Measurements from ENCODE around the gene ELOA. TPM values are rescaled to one million over a fixed set of nuclear protein-coding genes. Genes with fewer than 3 reads are reported as not detected.
A peak's percentile ranks its signal among the peaks of the same experiment; 100 is the strongest.

Gene ELOA
- total RNA-seq, 3 donors from 2014 or later (not counting 1 experiment from before 2014, with no cell fraction given), result 28.7 to 48.2 (median 36.9) TPM

- intact Hi-C loops (cut with micrococcal nuclease), result no loop called here
- H3K27me3 ChIP-seq (ENCODE audit: control insufficient read depth, insufficient read depth, low read length), result no peaks in the 10 kb centered on the region
- H3K36me3 Mint-ChIP-seq, result peaks cover 36% of the 10 kb centered on the region
- no peaks in the 10 kb centered on the region for H3K27me3 Mint-ChIP-seq (ENCODE audit: low read depth in 2 of 2)
- H3K4me3 ChIP-seq (ENCODE audit: low read length), result no peak overlapping the region
- H3K4me1 Mint-ChIP-seq, result peaks cover 29 to 30% of the 10 kb centered on the region in 2 donors
- no peak overlapping the region for H3K4me3 Mint-ChIP-seq
- ATAC-seq, result no peak
- no peaks in the 10 kb centered on the region for H3K9me3 ChIP-seq (ENCODE audit: control insufficient read depth, insufficient read depth, low read length)
- H3K27ac Mint-ChIP-seq, result no peak overlapping the region
- DNase-seq, result no peak
- 98% methylated on average over 4 of the region's 4 CpGs for WGBS (ENCODE audit: insufficient coverage)
- no peaks in the 10 kb centered on the region for H3K9me3 Mint-ChIP-seq
- peaks cover 68% of the 10 kb centered on the region for H3K36me3 ChIP-seq (ENCODE audit: control insufficient read depth, insufficient read depth, low read length)
- TF ChIP-seq CTCF (IDR thresholded peaks at IDR 0.05), result peak; percentile 1
- H3K4me1 ChIP-seq (ENCODE audit: control insufficient read depth, insufficient read depth, low read length), result no peaks in the 10 kb centered on the region
- no peak overlapping the region for H3K27ac ChIP-seq (ENCODE audit: low read length)
These were observed 8.5 kb downstream of the ELOA start for GRCh38 chr1:23751815-23752200.

GRCh38 chr1:23752909-23753308 lies 9.6 kb downstream of the ELOA start:
- Histone ChIP-seq H3K9me3 (ENCODE audit: control insufficient read depth, insufficient read depth, low read length) (no peaks in the 10 kb centered on the region), H3K36me3 (ENCODE audit: control insufficient read depth, insufficient read depth, low read length) (peaks cover 75% of the 10 kb centered on the region), H3K4me1 (ENCODE audit: control insufficient read depth, insufficient read depth, low read length) (no peaks in the 10 kb centered on the region), H3K4me3 (ENCODE audit: low read length) (no peak overlapping the region), H3K27ac (ENCODE audit: low read length) (no peak overlapping the region), H3K27me3 (ENCODE audit: control insufficient read depth, insufficient read depth, low read length) (no peaks in the 10 kb centered on the region)
- no peak for TF ChIP-seq CTCF (IDR thresholded peaks at IDR 0.05)
- intact Hi-C loops (cut with micrococcal nuclease), result no loop called here
- ATAC-seq (no peak), DNase-seq (no peak)
- H3K27ac Mint-ChIP-seq, result no peak overlapping the region
- no peaks in the 10 kb centered on the region for H3K9me3 Mint-ChIP-seq
- H3K4me3 Mint-ChIP-seq, result no peak overlapping the region
- peaks cover 36% of the 10 kb centered on the region for H3K36me3 Mint-ChIP-seq
- peaks cover 18 to 19% of the 10 kb centered on the region in 2 donors for H3K4me1 Mint-ChIP-seq
- WGBS (ENCODE audit: insufficient coverage), result 100% methylated on average over 1 of the region's 1 CpG
- no peaks in the 10 kb centered on the region for H3K27me3 Mint-ChIP-seq (ENCODE audit: low read depth in 2 of 2)

- no peaks in the 10 kb centered on the region for H3K4me1 ChIP-seq (ENCODE audit: control insufficient read depth, insufficient read depth, low read length)
- H3K27ac Mint-ChIP-seq, result no peak overlapping the region
- H3K9me3 ChIP-seq (ENCODE audit: control insufficient read depth, insufficient read depth, low read length), result no peaks in the 10 kb centered on the region
- no peak for ATAC-seq
- DNase-seq, result no peak
- no peak overlapping the region for H3K4me3 Mint-ChIP-seq
- no peak overlapping the region for H3K4me3 ChIP-seq (ENCODE audit: low read length)
- no peaks in the 10 kb centered on the region for H3K27me3 ChIP-seq (ENCODE audit: control insufficient read depth, insufficient read depth, low read length)
- WGBS (ENCODE audit: insufficient coverage), result 100% methylated on average over 3 of the region's 3 CpGs
- H3K36me3 ChIP-seq (ENCODE audit: control insufficient read depth, insufficient read depth, low read length), result peaks cover 88% of the 10 kb centered on the region
- TF ChIP-seq CTCF (IDR thresholded peaks at IDR 0.05), result no peak
- H3K9me3 Mint-ChIP-seq, result no peaks in the 10 kb centered on the region
- no peaks in the 10 kb centered on the region for H3K27me3 Mint-ChIP-seq (ENCODE audit: low read depth in 2 of 2)
- no peak overlapping the region for H3K27ac ChIP-seq (ENCODE audit: low read length)
- peaks cover 0 to 5% of the 10 kb centered on the region in 2 donors for H3K4me1 Mint-ChIP-seq
- intact Hi-C loops (cut with micrococcal nuclease), result no loop called here
- peaks cover 31% of the 10 kb centered on the region for H3K36me3 Mint-ChIP-seq
These were observed 13.4 kb downstream of the ELOA start for GRCh38 chr1:23756676-23757075.

GRCh38 chr1:23757812-23758211 lies 14.5 kb downstream of the ELOA start:
- no peak overlapping the region for H3K4me3 ChIP-seq (ENCODE audit: low read length)
- no peak overlapping the region for H3K27ac ChIP-seq (ENCODE audit: low read length)
- no peaks in the 10 kb centered on the region for H3K27me3 ChIP-seq (ENCODE audit: control insufficient read depth, insufficient read depth, low read length)
- TF ChIP-seq CTCF (IDR thresholded peaks at IDR 0.05), result no peak
- no peaks in the 10 kb centered on the region for H3K9me3 ChIP-seq (ENCODE audit: control insufficient read depth, insufficient read depth, low read length)
- Mint-ChIP-seq H3K27ac (no peak overlapping the region), H3K4me1 (peaks cover 0 to 5% of the 10 kb centered on the region in 2 donors), H3K9me3 (no peaks in the 10 kb centered on the region), H3K4me3 (no peak overlapping the region), H3K27me3 (ENCODE audit: low read depth in 2 of 2) (no peaks in the 10 kb centered on the region), H3K36me3 (peaks cover 30% of the 10 kb centered on the region)
- 100% methylated on average over 1 of the region's 1 CpG for WGBS (ENCODE audit: insufficient coverage)
- DNase-seq, result no peak
- peaks cover 84% of the 10 kb centered on the region for H3K36me3 ChIP-seq (ENCODE audit: control insufficient read depth, insufficient read depth, low read length)
- no peaks in the 10 kb centered on the region for H3K4me1 ChIP-seq (ENCODE audit: control insufficient read depth, insufficient read depth, low read length)
- intact Hi-C loops (cut with micrococcal nuclease), result no loop called here
- no peak for ATAC-seq

Measured in natural killer cell (primary cell).